Measurements from ENCODE around the gene TRIP13.

DNA sequence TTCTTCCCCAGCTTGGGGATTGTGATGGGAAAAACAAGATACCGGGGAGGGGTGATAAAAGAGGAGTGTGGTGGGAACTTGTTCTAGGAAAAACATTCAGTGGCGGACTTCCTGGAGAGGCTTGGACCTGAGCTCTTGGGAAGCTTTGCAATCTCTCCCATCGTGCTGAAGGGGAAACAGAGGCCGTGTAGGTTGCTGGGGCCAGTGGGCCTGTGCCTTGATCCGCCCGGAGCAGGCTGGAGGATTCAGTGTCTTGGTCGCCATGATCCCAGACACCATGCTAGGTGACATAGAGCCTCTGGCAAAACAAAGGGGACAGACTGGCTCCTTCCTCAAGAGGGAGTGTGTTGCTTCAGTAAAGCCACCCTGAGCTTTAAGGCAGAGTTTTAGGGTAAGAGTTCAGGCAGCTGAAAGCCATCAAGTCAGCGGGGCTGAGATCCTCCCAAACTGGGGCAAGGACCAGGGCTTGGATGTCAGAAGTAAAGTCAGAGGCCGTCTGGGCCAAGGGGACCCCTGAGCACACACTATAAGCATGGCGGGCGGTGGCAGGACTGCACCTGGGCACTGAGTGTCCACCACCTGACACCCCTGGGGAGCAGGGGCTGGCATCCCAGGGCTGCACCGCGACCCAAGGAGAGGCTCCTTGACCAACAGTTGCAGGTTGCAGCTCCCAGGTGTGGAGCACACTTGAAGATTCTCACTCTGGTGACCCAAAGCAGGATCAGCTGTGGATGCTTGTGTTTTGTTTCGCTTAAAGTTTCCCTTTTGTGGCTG, 44.7 kb downstream of the TRIP13 start:
- TF ChIP-seq, protein P1, sequence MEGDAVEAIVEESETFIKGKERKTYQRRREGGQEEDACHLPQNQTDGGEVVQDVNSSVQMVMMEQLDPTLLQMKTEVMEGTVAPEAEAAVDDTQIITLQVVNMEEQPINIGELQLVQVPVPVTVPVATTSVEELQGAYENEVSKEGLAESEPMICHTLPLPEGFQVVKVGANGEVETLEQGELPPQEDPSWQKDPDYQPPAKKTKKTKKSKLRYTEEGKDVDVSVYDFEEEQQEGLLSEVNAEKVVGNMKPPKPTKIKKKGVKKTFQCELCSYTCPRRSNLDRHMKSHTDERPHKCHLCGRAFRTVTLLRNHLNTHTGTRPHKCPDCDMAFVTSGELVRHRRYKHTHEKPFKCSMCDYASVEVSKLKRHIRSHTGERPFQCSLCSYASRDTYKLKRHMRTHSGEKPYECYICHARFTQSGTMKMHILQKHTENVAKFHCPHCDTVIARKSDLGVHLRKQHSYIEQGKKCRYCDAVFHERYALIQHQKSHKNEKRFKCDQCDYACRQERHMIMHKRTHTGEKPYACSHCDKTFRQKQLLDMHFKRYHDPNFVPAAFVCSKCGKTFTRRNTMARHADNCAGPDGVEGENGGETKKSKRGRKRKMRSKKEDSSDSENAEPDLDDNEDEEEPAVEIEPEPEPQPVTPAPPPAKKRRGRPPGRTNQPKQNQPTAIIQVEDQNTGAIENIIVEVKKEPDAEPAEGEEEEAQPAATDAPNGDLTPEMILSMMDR (IDR thresholded peaks at IDR 0.05; ENCODE audit: low read length) = no peak
- no peak for TF ChIP-seq EZH2phosphoT487 (IDR thresholded peaks at IDR 0.05; ENCODE audit: low read length)
- TF ChIP-seq EZH2 (optimal IDR thresholded peaks at IDR 0.05; ENCODE audit: low read depth, low read length) = no peak

All from MM.1S (cell line).